HG03521 (cell line): Measurements from ENCODE around the gene TEKT1.
"Not testable (repeated sequence)": the region's sequence is repeated elsewhere in the genome, so short reads cannot be mapped to it uniquely, and the experiment has no call there.

Source experiments
- ATAC-seq: cut with Tn5 transposase; IDR thresholded peaks from one replicate; pipeline ENCODE4 v1.9.1; 2021; ENCODE audit warnings: mild to moderate bottlenecking, moderate library complexity; ENCODE audit not compliant: unreplicated experiment

TEKT1 gene

GRCh38 chr17:6831661-6832263 lies at the start of gene TEKT1:
TSS of gene TEKT1 (minus strand) at chr17:6831729. CDS start at chr17:6830376, 1,353 bp downstream.
- ATAC-seq: no peak

- not testable (repeated sequence) for ATAC-seq
These were observed 47.9 kb upstream of the TEKT1 start for GRCh38 chr17:6879221-6879975.

- ATAC-seq: not testable (repeated sequence)
These were observed 43.7 kb upstream of the TEKT1 start for GRCh38 chr17:6875276-6875675.

DNA sequence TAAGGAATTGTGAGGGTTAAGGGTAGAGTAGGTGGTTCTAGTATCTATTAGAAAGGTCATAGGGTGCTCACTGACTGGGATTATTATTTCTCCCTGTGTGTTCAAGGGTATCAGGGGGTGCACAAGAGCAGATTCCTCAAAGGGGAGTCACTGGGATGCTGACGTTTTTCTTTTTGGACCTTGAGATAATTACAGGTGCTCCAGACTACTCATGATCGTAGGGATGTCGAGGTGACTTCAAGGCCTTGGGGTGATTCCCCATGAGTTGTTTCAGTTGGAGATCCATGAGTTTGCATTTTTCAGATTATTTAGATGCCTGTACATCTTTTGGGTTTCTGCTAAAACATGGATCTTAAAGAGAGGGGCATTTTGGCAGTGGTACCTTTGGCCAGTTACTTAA lies 41.4 kb upstream of the TEKT1 start:
- ATAC-seq: no peak

GRCh38 chr17:6870841-6871240 lies 39.3 kb upstream of the TEKT1 start:
- no peak for ATAC-seq

GRCh38 chr17:6868582-6868981 lies 37.1 kb upstream of the TEKT1 start:
- no peak for ATAC-seq

DNA sequence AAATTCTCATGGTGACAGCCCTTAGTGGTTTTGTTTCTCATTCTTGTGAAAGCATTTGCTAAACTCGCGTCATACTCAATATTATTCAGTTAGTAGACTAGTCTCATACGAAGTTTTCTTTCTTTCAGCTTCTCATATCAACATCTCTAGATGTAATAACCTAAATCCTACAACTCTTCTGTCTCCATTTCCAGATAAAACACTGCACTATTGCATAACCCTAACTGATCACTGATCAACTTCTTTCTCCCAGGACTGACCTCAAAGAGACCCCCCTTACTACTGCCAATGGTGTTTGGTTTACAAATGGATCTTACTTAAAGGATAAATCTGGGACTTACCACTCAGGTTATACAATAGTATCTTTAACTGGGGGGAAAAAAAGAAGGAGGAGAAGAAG lies 36.3 kb upstream of the TEKT1 start:
- no peak for ATAC-seq

- no peak for ATAC-seq
These were observed 31.3 kb upstream of the TEKT1 start for GRCh38 chr17:6862825-6863224.

DNA sequence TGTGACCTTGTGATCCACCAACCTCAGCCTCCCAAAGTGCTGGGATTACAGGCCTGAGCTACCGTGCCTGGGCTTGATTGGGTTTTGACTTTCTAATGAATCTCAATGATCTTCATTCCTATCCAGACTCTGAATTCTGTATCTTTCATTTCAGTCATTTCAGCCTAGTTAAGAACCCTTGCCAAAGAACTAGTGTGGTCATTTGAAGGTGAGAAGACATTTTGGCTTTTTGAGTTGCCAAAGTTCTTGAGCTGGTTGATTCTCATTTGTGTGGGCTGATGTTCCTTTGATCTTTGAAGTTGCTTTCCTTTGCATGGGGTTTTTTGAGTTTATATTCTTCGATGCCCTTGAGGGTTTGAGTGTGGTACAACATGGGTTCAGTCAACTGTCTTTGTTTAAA lies 30.6 kb upstream of the TEKT1 start:
- ATAC-seq: no peak

DNA sequence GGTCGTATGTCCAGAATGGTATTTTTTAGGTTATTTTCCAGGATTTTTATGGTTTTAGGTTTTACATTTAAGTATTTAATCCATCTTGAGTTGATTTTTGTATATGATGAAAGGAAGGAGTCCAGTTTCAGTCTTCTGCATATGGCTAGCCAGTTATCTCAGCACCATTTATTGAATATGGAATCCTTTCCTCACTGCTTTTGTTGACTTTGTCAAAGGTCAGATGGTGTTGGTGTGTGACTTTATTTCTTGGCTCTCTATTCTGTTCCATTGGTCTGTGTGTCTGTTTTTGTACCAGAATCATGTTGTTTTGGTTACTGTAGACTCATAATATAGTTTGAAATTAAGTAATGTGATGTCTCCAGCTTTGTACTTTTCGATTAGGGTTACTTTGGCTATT lies 26.4 kb upstream of the TEKT1 start:
- ATAC-seq: no peak

DNA sequence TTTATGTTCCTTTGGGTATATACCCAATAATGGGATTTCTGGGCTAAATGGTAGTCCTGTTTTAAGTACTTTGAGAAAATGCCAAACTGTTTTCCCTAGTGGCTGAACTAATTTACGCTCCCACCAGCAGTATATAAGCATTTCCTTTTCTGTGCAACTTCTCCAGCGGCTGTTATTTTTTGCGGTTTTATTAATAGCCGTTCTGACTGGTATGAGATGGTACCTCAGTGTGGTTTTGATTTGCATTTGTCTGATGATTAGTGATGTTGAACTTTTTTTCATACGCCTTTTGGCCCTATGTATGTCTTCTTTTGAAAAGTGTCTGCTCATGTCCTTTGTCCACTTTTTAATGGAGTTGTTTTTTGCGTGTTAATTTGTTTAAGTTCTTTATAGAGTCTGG lies 25.8 kb upstream of the TEKT1 start:
- ATAC-seq: no peak

DNA sequence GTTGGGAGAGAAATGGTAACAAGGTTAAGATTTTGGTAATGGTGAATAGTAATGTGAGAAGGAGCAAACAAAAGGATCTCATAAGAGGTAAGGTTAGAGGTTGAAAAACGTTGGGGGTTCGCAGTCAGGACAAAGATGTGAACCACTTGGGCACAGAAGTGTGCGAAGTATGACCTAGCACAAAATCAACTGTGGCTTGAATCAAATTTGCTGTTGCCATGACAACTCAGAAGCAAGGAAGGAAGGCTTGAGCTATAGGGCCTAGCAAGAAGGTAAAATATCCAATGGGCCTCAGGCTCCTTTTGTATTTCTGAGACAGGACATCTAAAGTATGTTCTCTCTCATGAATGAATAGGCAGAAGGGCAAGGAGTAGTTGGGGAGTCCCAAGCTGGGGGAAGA lies 24.5 kb upstream of the TEKT1 start:
- no peak for ATAC-seq

DNA sequence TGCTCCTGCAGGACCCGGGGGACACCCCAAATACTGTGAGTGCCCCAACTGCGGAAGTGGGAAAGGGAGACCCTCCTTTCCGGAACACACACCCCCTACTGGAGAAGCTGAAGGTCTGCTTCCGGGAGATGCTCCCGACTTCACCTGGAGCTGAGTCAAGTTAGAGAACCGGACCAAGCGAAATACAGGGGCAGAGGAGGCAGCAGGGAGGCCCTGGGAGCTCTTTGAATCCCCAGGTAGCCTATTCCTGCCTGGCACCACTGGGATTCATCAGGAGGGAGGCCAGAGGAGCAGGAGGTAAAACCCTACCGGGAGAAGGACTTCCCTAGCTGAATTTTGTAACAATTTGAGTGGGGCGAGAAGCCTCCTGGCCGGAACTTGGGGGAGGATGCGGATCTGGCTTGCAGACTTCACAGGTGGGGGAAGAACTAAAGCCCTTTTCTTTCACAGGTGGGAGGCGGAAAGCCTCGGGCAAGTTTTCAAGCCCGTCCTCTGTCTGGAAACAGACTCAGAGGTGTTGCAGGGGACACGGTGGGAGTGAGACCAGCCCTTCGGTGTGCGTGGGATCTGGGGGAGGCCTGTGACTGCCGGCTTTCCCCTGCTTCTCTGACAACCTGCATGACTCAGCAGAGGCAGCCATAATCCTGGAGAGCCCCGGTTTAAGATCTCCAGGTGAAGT lies 22.4 kb upstream of the TEKT1 start:
- no peak for ATAC-seq

- not testable (repeated sequence) for ATAC-seq
These were observed 17.1 kb upstream of the TEKT1 start for GRCh38 chr17:6848545-6849179.

DNA sequence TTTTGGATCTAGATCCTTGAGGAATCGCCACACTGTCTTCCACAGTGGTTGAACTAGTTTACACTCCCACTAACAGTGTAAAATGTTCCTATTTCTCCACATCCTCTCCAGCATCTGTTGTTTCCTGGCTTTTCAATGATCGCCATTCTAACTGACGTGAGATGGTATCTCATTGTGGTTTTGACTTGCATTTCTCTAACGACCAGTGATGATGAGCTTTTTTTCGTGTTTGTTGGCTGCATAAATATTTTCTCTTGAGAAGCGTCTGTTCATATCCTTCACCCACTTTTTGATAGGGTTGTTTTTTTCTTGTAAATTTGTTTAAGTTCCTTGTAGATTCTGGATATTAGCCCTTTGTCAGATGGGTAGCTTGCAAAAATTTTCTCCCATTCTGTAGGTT lies 14.6 kb upstream of the TEKT1 start:
- not testable (repeated sequence) for ATAC-seq

DNA sequence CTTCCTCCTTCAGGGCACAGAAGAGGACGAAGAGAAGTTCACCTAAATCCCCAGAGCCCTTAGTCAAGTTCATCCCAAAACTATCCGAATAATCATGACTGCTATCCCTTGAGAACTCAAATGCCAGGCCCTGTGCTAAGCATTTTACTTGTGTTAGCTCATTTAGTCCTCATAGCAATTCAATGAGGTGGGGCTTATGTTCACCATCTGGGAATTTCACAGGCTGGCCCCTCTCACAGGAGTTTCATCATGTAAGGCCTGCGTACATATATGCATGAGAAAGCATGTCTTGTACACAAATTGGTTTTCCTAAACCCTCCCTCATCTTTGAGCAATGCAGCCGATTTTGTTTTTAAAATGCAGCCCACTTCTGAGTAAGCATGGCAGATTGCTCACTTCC lies 12.9 kb upstream of the TEKT1 start:
- ATAC-seq: not testable (repeated sequence)

DNA sequence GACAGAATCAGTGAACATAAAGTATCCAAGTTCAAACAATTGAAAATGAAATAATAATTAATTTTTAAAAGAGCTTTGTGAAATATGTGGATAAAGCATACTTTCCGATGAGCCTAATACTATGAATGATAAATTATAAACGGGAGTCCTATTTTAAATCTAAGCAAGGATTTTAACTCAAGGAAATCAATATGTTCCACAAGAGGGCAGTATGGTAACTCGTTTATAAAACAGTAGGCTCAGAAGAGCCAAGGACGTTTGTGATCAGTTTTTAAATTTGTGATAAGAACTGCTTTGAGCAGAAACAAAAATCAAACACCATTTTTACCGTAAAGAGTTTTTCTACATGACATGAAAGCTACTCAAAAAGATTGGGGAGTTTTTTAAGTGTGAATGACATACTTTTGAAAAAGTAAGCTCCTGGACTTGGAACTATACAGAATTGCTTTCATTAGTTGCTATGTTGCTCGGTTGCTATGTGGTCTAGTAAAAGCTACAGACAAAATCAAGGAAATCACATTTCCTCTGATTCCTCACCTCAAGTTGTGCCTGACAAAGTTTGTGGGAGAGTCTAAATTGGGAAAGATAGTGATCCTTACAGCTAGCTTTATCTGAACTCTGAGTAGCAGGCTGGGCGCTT lies 11.8 kb upstream of the TEKT1 start:
- no peak for ATAC-seq

DNA sequence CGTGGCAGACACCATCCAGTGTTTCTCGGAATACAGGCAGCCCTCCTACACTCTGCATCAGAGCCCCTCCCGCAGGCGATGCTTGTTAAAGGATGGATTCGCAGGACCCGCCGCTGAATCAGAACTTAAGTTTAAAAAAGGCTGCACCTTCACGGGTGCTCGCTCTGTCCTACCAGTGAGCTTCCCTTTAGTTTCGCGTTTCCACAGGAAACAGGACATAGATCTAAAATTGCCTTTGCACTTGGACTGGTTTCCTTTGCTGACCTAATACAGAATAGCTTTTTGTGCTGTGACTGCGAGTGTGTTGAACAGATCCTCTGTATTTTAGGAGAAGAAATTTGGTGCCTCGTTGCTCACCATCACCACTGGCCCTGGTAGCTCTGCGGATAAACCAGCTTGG lies 10.2 kb upstream of the TEKT1 start:
- not testable (repeated sequence) for ATAC-seq

DNA sequence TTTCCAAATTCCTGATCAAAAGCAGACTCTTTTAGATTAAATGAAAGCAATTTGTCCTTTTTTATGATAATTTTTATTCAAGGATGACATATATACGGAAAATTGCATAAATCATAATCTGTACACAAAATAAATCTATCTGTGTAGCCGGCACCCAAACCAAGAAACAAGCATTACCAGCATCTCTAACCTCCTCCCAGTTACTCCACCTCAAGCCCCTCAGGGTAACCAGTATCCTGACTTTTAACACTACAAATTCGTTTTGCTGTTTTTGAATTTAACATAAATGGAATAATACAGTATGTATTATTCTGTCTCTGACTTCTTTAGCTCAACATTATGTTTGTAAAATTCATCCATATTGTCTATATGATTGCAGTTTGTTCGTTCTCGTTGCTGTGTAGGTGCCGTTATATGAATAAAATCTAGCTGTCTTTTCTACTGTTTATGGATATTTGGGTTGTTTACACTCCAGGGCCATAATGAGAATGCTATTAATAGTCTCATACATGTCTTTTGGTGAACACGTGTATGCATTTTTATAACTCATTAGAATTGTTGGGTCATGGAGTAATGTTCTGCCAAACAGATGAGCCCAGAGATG lies 1.0 kb downstream of the TEKT1 start:
- ATAC-seq: no peak

DNA sequence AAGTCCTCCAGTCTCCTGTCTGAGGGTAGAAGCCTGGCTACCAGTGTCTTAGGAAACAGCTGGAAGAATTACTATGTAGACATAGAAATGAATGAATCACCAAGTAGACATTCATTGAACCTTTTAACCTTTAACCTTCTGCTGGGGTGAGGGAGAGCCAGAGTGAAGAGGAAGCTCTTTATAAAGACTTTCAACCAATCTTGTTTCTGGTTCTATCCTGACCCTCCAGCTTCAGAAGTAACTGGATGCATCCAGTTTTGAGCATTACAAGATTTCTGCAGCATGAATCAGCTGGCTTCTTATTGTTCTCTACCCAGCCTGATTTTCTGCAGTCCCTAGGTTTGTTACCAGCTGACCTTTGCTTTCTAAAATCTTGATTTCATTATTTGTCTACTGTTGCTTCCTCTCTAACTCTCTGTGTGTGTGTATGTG lies 8.5 kb downstream of the TEKT1 start:
- no peak for ATAC-seq

GRCh38 chr17:6818938-6819337 lies 12.6 kb downstream of the TEKT1 start:
- no peak for ATAC-seq
